Stimulated activated CD4-positive, alpha-beta T cell treated with anti-CD3 and anti-CD28 coated beads, TNF-alpha, amount 100 ng/mL, for 1 hour (primary cell): Measurements from ENCODE around the gene CACNA2D3.

ENCODE experiments used
- DNase-seq, 3 donors: peaks; one replicate each; pipeline ENCODE4 v3.0.0-alpha.2; 2020; ENCODE audit warnings: low read depth in 3 of 3, low spot score in 1 of 3

The CACNA2D3 gene

DNA sequence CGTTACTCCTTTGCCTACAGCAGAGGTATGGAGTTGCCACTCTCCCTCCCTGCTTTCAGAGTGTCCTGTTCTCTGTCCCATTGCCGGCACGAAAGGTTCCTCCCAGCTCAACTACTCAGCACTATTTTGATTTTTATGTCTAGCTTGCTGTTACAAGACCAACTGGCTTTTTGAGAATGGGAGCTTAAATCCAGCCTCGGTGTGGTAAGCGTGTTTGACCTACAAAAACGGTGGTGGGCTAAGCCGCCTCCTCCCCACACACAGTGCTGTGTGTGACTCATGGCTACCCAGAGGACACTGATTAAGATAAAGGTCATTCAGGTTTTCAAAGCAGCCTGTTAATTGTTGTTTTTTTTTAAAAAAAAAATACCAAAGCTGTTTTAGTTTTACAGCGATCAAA, 741.0 kb downstream of the CACNA2D3 start:
- no peak for DNase-seq

- DNase-seq, result no peak
These were observed 741.4 kb downstream of the CACNA2D3 start for GRCh38 chr3:54863786-54864185.

- no peak for DNase-seq
These were observed 743.0 kb downstream of the CACNA2D3 start for GRCh38 chr3:54865316-54865715.

DNA sequence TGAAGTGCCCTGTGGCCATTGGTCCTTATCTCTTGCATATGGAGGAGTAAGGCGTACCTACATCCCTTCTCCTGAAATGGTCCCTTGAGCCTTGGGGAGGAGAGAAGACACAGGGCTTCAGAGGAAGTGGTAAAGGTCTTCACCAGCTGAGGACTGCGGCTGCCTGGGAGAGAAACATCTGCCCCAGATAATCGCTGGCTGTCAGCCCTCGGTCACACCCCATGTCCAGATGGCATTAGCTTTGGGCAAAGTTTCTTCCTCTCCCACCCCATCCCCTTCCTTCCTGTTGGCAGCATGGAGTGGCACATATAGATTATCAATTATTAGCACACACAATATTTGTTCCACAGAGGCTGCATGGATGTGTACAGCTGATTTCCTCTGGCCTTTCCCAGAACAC, 743.9 kb downstream of the CACNA2D3 start:
- DNase-seq, result no peak

- no peak for DNase-seq
These were observed 748.1 kb downstream of the CACNA2D3 start for GRCh38 chr3:54870423-54870822.

DNA sequence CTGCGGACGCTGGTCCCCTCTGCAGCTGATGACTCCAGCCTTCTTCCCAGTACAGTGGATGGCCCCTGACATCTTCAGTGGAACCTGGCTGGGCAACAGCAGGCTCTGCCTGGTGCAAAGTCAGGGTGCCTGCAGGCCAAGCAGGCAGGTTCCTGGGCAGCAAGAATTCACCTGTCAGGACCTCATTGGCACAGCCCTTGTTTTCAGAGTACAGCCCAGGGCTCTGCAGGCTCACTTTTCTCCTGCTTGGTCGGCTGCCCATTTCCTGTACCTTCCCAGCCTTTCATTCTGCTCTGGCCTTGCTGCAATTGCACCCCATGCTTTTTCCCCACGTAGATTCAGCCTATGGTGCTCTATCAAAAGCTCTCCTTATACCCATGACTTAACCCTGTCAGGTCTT, 749.5 kb downstream of the CACNA2D3 start:
- DNase-seq, result no peak

DNA sequence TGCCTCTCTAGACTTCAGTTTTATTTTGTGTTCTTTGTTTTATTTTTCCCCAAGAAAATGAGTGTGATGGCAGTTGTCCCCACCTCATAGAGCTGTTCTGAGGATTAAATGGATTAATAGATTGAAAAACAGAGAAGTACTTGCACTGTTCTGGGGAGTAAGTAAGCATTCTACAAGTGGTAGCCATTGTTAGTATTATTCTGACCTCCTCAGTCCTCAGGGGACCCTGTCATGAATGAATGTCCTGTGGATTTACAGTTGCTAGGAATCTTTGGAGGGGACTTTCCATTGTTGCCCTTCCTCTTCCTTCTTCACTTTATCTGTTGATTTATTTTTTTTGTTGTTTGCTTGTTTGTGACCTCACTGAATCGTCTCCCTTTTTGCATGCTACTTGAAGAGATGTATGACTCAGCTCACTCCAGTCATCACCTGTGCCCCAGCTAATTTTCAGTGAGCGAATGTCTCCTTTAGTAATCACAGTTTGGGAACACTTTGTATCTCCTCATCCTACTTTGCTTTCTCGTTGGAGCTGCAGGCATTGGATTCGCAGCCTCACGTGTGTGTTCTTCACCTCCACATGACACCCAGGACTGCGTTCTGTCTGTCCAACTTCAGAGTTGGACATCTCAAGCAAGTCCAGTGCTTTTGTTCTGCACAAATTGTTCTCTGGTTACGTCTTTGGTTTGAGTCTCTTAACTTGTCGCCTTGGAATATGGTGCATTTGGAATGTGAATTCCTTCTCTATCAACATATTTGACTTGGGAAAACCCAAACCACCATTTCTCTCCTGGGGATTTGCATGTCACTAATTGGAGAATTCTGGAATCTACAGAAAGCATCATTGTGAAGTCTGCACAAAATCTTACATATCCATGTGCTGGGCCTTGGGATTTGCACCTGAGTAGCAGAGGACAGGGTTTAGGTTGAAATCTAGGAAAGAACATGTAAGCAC, 751.0 kb downstream of the CACNA2D3 start:
- no peak for DNase-seq

- no peak for DNase-seq
These were observed 752.6 kb downstream of the CACNA2D3 start for GRCh38 chr3:54874816-54875556.

DNA sequence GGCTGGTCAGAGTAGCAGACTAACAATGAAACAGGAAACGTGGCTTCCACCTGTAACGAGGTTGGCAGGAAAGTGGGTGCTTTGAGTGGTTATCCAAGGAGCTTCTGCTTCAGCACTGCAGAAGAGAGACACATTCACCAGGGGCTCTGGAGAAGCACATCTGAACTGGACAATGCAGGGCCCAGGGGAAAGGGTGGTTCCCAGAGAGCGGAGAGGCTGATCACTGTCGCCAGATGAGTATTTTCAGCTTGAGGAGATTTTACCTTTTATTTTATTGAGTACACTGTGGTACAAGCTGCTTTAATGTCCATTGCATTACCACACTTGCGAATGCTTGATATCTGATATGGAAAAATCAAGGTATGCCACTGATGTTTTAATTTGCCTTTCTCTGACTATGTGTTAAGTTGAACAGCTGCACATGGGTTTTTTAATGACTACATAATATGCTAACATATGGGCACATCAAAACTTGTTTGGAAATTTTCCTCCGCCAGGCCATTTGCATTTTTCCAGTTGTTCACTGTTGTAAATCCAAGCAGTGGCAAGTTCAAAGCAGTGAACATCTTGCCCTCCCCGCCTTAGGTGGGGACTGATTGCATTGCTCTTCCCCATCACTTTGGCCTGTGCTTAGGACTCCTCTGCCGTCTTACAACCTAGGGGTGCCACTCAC, 753.4 kb downstream of the CACNA2D3 start:
- DNase-seq, result no peak

- no peak for DNase-seq
These were observed 754.3 kb downstream of the CACNA2D3 start for GRCh38 chr3:54876694-54877093.

DNA sequence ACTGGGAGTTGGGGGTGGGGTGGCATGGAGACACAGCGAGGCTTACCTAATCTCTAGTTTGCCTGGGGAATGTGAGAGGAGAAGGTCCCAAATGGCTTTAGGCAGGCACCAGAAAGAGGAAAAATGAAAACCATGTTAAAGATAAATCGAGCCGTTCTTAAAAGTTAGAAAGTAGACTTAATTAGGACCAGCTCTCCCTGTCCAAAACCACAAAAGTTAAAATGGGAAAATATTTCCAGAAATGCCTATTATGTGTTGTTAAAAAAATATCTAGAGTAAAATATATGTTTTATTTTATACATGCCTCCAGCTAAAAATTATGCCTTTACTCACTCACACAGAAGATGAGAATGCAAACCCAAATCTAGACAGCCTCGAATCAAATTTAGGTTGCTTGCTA, 755.4 kb downstream of the CACNA2D3 start:
- no peak for DNase-seq

DNA sequence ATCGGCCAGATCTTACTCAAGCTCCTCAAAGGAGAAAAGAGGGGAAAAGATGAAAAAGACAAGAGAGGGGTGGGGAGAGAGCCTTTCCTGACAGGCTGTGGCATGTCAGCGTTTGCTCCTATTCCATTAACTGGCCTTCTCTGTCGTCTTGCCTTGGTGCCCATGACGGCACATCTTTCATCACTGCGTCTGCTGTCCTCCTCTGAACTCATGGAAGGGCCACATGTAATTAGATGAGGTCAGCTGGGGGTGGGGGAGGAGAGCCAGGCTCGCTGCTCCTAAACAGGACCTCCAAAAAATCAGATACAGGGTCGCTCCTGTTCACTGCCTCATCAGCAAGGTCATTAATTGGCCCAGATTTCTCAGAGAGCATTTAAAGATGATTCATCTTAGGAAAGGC, 755.8 kb downstream of the CACNA2D3 start:
- DNase-seq, result no peak

- DNase-seq, result no peak
These were observed 759.9 kb downstream of the CACNA2D3 start for GRCh38 chr3:54882129-54882833.

DNA sequence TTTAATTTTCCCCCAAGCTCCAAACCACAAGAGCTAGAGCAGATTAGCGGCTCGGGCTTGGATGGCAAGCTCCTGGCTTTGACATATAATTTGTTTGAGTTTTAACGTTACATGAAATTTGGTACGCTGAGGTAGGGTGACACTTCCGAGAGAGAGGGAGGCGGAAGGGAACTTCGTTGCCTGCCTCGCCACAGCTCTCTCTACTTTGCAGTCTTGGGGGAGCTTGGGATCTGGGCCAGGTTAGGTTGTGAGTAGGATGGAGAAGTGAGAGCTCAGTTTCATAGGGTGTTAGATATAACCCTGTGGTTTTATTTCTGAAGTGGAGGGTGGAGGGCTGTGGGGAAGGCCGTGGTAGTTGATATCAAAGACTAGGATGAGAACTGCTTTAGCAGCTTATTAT, 765.8 kb downstream of the CACNA2D3 start:
- DNase-seq, result no peak

DNA sequence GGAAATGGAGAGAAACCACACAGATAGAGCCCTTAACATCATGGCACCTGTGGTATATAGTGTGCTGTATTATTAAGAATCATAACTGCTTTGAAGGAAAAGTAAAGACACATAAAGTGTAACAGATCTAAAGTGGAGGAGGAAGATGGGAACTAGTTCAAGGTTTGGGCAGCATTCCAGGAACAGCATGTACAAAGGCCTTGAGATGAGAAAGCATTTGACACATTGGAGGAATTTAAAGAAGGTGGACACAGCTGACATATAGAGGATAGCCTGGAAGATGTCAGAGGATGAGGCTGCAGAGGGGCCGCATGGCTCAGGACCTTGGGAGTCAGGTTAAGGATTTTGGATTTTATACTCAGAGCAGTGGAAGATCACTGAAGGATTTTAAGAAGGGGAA, 766.5 kb downstream of the CACNA2D3 start:
- DNase-seq, result no peak

GRCh38 chr3:54889731-54890130, 767.4 kb downstream of the CACNA2D3 start:
- no peak for DNase-seq

DNA sequence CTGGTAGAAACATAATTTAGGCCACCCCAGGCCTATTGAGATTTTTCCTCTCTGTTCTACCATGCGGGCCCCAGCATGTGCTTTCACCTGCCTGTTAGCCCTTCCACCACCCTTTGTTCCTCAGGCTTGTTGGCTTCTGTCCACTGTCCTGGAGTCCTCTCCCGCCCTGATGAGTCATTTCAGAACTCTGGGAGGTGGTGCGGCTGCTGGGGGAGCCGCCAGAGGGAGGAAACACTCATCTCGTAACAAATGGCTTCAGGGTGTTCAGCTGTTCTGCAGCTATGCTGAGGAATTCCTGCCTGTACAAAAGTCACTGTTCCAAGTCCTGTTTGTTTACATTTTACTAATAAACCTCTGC, 769.2 kb downstream of the CACNA2D3 start:
- DNase-seq, result no peak

DNA sequence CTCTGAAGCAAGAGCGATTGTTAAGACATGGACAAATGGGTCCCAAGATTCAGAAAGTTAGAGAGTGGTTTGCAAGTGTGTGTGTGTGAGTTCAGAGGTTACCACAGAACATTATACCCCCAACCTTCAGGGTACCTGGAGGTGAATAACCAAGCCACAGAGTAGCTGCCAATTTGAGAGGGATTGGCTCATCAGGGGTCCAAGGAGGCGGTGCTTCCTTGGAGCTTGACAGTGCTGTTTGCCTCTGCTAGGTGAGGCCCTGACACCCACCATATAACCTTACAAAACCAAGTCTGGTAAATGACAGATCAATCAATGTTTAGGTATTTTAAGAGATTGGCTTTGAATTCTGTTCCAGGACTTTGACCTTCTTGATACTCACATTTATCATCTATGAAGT, 769.8 kb downstream of the CACNA2D3 start:
- DNase-seq, result no peak

GRCh38 chr3:54895613-54896012, 773.3 kb downstream of the CACNA2D3 start:
- no peak for DNase-seq

DNA sequence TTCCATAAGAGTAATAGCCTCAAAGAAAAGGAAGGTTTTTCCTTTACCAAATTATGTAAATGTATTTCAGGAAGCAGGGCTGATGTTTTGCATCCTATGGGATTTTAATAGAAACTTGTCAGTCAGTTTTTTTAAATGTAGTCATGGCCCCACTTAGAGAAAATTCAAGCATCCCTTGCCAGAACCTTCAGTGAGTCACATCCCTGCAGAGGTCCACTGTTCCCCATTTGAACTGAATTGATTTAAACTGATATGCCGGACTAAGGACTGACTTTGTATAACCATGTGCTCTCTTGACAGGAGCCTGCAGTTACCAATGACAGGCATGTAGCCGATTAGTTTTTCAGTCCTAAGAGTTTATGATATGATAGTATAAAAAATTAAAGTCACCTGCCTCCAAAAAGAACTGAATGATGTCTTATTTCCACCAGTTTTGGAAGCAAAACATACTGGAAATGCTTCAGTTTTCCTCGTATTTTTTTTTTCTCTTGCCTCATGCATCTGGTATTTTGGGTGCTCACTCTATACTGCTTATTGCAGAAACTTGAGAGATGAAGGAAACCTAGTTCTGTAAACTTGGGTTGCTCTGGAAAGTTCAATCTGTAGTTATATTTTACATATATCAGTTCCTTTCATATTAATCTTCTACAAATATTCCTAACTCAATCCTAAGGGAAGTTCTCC, 774.8 kb downstream of the CACNA2D3 start:
- no peak for DNase-seq

DNA sequence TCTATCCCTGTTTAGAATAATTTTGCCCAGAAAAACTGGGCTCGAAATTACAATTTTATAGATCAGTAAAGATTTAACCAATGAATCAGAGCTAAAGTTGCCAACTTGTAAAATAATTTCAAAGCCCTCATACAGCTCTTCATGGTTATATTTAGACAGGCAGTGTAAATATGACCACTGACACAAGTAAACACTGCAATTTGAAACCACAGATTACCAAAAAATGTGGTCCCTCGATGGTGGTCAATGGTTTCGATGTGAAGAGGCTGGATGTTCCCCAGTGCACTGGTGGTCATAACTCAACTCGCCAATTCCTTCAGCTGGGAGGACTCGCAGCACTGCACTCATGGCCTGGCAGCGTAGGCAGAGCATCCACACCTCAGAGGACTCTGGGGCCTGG, 776.9 kb downstream of the CACNA2D3 start:
- no peak for DNase-seq
